ENCODE results near the gene EPHB1.

DNA sequence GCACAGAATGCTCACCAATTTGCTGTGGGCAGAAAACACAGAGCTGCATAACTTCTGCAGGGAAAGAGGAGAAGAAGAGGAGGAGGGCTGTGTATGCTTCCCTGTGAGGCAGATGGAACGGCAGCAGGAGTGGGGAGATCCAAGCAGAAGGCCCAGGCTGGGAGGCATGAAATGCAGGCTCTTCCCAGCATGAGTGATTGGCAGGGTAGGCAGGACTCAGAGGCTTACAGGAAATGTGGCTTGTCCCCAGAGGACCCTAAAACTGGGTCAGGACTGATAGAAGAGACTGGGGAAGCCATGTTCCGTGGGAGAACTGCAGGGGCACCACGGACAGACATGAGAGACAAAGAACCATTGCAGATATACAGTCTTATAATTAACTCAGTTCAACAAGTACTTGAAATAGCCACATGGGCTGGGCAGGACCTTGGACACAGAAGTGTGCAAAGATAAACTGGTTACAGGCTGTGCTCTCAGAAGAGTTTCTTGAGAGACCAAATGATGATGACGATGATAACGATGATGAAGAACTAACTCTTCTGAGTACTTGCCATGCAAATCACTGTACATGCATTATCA, 286.9 kb downstream of the EPHB1 start:
- TF ChIP-seq, protein P1, sequence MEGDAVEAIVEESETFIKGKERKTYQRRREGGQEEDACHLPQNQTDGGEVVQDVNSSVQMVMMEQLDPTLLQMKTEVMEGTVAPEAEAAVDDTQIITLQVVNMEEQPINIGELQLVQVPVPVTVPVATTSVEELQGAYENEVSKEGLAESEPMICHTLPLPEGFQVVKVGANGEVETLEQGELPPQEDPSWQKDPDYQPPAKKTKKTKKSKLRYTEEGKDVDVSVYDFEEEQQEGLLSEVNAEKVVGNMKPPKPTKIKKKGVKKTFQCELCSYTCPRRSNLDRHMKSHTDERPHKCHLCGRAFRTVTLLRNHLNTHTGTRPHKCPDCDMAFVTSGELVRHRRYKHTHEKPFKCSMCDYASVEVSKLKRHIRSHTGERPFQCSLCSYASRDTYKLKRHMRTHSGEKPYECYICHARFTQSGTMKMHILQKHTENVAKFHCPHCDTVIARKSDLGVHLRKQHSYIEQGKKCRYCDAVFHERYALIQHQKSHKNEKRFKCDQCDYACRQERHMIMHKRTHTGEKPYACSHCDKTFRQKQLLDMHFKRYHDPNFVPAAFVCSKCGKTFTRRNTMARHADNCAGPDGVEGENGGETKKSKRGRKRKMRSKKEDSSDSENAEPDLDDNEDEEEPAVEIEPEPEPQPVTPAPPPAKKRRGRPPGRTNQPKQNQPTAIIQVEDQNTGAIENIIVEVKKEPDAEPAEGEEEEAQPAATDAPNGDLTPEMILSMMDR (IDR thresholded peaks at IDR 0.05) = no peak
- TF ChIP-seq POLR2A (IDR thresholded peaks at IDR 0.05) = no peak

Measured in esophagus squamous epithelium (tissue), 4 donors.